ENCODE measurements around the gene TBC1D4. TPM values are rescaled to one million over a fixed set of nuclear protein-coding genes. Genes with fewer than 3 reads are reported as not detected.
"Not testable (repeated sequence)": the region's sequence is repeated elsewhere in the genome, so short reads cannot be mapped to it uniquely, and the experiment has no call there.

The TBC1D4 gene
- total RNA-seq, 1 donor from 2014 or later, result 12.2 TPM

DNA sequence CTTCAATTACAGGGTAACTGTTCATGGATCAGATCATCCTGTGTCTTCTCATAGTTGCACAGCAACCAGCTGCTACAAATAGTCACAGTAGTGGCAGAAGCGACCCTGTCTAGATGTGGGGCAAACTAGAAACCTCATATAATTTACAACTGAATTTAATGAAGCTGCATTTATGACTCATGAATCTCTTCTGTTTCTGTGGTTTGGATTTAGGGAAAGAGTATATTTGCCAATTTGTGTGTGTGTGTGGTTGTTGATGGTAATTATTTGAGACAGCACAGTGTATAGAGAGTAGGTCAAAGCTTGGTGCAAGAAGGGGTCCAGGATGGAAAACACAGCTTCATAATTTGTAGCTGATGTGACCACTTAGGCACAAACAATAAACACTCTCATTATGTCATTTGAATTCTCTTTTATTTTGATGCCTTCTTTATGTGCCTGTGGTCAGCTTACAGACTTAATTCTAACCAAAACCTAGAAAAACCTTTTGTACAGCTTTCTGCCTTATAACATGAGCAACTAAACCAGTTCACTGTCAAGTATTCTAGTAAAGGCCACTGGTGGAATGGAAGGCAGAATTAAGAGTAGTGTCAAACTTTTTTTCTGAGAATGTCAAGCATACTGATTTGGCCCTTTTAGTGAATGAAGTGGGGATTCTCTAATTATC, 218.1 kb downstream of the TBC1D4 start:
- no peak for ATAC-seq

- peak; percentile 61 for ATAC-seq
Measured at GRCh38 chr13:75258159-75258782, 223.7 kb downstream of the TBC1D4 start.

DNA sequence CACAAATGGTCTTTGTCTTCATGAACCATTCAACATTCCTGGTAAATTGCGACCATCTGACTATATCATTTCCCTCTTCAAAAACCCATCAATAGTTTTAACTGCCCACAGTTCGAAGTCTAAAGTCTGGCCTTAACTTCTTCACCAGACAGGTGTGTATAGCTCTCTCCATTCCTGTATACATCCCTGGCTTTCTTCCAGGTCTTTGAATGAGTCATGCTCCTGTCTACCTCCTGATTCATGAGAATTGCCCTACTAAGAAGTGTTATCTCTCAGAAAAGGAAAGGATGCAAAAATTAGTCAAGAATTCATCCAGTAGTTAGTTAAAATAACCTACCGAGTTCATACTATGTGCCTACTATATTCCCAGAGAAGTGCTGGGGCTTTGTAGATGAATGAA, 225.0 kb downstream of the TBC1D4 start:
- peak; percentile 59 for ATAC-seq

DNA sequence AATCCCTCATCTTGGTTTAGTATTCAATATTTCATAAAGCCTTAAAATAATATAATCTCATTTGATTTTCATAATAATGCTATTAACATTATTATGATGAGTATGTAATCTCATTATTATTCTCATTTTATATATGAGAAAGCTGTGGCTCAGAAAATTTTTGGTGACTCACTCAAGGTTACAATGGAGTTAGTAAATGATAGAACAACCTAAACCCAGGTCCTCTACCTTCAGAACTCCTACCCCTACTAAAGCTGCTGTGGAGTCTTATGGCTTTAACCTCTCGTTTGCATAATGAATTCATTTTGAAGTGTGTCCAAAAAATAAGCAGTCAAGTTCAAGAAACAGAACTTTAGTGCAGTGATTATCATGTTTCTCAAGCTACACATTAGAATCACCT, 226.3 kb downstream of the TBC1D4 start:
- ATAC-seq, result no peak

DNA sequence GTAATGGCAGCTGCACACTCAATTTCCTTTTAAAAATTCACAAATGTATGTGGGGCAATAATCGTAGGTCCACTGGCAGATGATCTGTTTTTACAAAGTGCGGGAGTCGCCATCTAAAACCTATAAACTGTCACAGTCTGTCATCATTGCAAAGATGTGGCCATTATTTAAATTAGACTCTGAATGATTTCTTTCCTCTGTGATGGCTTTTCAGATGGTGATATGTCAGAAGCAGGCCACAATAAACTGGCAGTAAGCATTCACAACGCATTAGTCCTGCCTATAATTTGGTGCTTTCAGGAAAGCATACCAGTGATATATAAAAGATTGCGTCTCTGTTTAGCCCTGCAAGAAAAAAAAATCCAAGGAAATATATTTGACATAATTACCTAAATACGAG, 226.8 kb downstream of the TBC1D4 start:
- no peak for ATAC-seq

- no peak for ATAC-seq
Measured at GRCh38 chr13:75251188-75251587, 230.8 kb downstream of the TBC1D4 start.

- no peak for ATAC-seq
Measured at GRCh38 chr13:75250526-75251178, 231.3 kb downstream of the TBC1D4 start.

GRCh38 chr13:75245578-75245977, 236.4 kb downstream of the TBC1D4 start:
- ATAC-seq, result not testable (repeated sequence)

GRCh38 chr13:75240240-75240639, 241.7 kb downstream of the TBC1D4 start:
- ATAC-seq, result not testable (repeated sequence)

DNA sequence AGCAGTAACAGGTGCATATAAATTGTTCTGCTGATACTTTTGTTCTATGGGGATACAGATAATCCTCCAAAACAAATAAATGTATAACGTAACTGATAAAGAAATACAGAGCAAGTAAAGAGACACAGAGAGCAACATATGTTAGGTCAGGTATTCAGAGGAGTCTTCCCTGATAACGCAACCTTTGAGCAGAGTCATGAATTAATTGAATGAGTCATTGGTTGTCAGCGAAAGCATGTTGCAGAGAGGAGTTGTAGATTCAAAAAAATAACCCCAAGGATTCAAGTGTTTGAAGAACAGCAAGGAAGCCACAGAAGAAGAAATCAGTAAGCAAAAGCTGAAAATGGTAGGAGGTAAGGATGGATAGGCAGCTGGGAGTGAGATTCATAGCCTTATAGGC, 245.2 kb downstream of the TBC1D4 start:
- no peak for ATAC-seq

Other genes starting within 250 kb of the TBC1D4 start
- 95.7 TPM for gene COMMD6, start 55.7 kb upstream of the TBC1D4 start, total RNA-seq
- 56.1 TPM for gene UCHL3, start 67.6 kb upstream of the TBC1D4 start, total RNA-seq
- gene LMO7, start 154.2 kb upstream of the TBC1D4 start, total RNA-seq, result 156 TPM

Measured in esophagus mucosa (tissue), 1 donor.